IgD-negative memory B cell (primary cell): ENCODE results near the gene KRT34. TPM values are rescaled to one million over a fixed set of nuclear protein-coding genes. Genes with fewer than 3 reads are reported as not detected.
"Not testable (repeated sequence)": the region's sequence is repeated elsewhere in the genome, so short reads cannot be mapped to it uniquely, and the experiment has no call there.

Experiments used
- H3K27ac Mint-ChIP-seq, 3 donors: one replicate each; pipeline ENCODE4 v1.8.0; 2020 to 2022; ENCODE audit warnings: mild to moderate bottlenecking in 3 of 3, mixed read lengths in 3 of 3, moderate library complexity in 1 of 3
- H3K27me3 Mint-ChIP-seq: one replicate; pipeline ENCODE4 v1.8.0; 2021; ENCODE audit warnings: mixed read lengths
- H3K36me3 Mint-ChIP-seq: one replicate; pipeline ENCODE4 v1.8.0; 2020; ENCODE audit warnings: mild to moderate bottlenecking, mixed read lengths
- H3K4me1 Mint-ChIP-seq, 3 donors: one replicate each; pipeline ENCODE4 v1.8.0; 2020 to 2022; ENCODE audit warnings: mixed read lengths in 3 of 3, mild to moderate bottlenecking in 1 of 3
- H3K4me3 Mint-ChIP-seq, 4 donors: one replicate each; pipeline ENCODE4 v1.8.0; 2020 to 2022; ENCODE audit warnings: mild to moderate bottlenecking in 4 of 4, mixed read lengths in 4 of 4, moderate library complexity in 3 of 4
- H3K9me3 Mint-ChIP-seq, 3 donors: one replicate each; pipeline ENCODE4 v1.8.0; 2020 to 2021; ENCODE audit warnings: mixed read lengths in 3 of 3, mild to moderate bottlenecking in 1 of 3
- polyA plus RNA-seq: library from polyadenylated mRNA; unstranded; fragments of 300-500 nt; fragmentation: Illumina TruSeq; gene quantifications from one replicate; pipeline ENCODE4 v1.2.3, GENCODE V29; 2021

The KRT34 gene
- polyA plus RNA-seq: not detected

- peaks cover 3 to 16% (median 4%) of the 10 kb centered on the region in 3 donors for H3K9me3 Mint-ChIP-seq
- H3K27ac Mint-ChIP-seq, H3K36me3 Mint-ChIP-seq, H3K4me3 Mint-ChIP-seq, H3K4me1 Mint-ChIP-seq, H3K27me3 Mint-ChIP-seq: not testable (repeated sequence)
Observed at GRCh38 chr17:41381943-41382342, at the start of gene KRT34. KRT34 (minus strand) TSS chr17:41382306; CDS start chr17:41382246, 60 bp downstream.

- not testable (repeated sequence) for H3K36me3 Mint-ChIP-seq, H3K4me1 Mint-ChIP-seq, H3K27ac Mint-ChIP-seq, H3K27me3 Mint-ChIP-seq, H3K4me3 Mint-ChIP-seq, H3K9me3 Mint-ChIP-seq
Observed at GRCh38 chr17:41430376-41430775, 48.3 kb upstream of the KRT34 start.

GRCh38 chr17:41429667-41430066 lies 47.6 kb upstream of the KRT34 start:
- no peaks in the 10 kb centered on the region for H3K36me3 Mint-ChIP-seq
- peaks cover 3% of the 10 kb centered on the region for H3K27me3 Mint-ChIP-seq
- H3K27ac Mint-ChIP-seq: no peak overlapping the region
- no peak overlapping the region for H3K4me3 Mint-ChIP-seq
- H3K4me1 Mint-ChIP-seq: no peaks in the 10 kb centered on the region
- H3K9me3 Mint-ChIP-seq: no peaks in the 10 kb centered on the region

- H3K4me1 Mint-ChIP-seq: no peaks in the 10 kb centered on the region
- peaks cover 3% of the 10 kb centered on the region for H3K27me3 Mint-ChIP-seq
- no peak overlapping the region for H3K4me3 Mint-ChIP-seq
- H3K27ac Mint-ChIP-seq: no peak overlapping the region
- H3K9me3 Mint-ChIP-seq: no peaks in the 10 kb centered on the region
- H3K36me3 Mint-ChIP-seq: no peaks in the 10 kb centered on the region
Observed at GRCh38 chr17:41428591-41429291, 46.6 kb upstream of the KRT34 start.

- peaks cover 6% of the 10 kb centered on the region for H3K27me3 Mint-ChIP-seq
- no peaks in the 10 kb centered on the region for H3K36me3 Mint-ChIP-seq
- no peaks in the 10 kb centered on the region for H3K9me3 Mint-ChIP-seq
- no peaks in the 10 kb centered on the region for H3K4me1 Mint-ChIP-seq
- no peak within 1 kb of the TSS for H3K27ac Mint-ChIP-seq
- no peak within 1 kb of the TSS for H3K4me3 Mint-ChIP-seq
Observed at GRCh38 chr17:41424111-41424635, 42.1 kb upstream of the KRT34 start, which contains the start of gene KRT37. KRT37 (minus strand) TSS chr17:41424585; CDS start chr17:41424523, 62 bp downstream.

GRCh38 chr17:41422586-41422985 lies 40.5 kb upstream of the KRT34 start:
- H3K4me3 Mint-ChIP-seq, H3K27me3 Mint-ChIP-seq: not testable (repeated sequence)

GRCh38 chr17:41421617-41422016 lies 39.5 kb upstream of the KRT34 start:
- Mint-ChIP-seq H3K4me1 (peaks cover 0 to 10% (median 5%) of the 10 kb centered on the region in 3 donors), H3K27me3 (peaks cover 6% of the 10 kb centered on the region), H3K36me3 (no peaks in the 10 kb centered on the region), H3K27ac (no peak overlapping the region), H3K9me3 (no peaks in the 10 kb centered on the region), H3K4me3 (no peak overlapping the region)

More at GRCh38 chr17:41422586-41422985, 40.5 kb upstream of the KRT34 start:
- H3K36me3 Mint-ChIP-seq, H3K9me3 Mint-ChIP-seq, H3K4me1 Mint-ChIP-seq, H3K27ac Mint-ChIP-seq: not testable (repeated sequence)

- no peak overlapping the region for H3K4me3 Mint-ChIP-seq
- peaks cover 0 to 10% (median 5%) of the 10 kb centered on the region in 3 donors for H3K4me1 Mint-ChIP-seq
- H3K9me3 Mint-ChIP-seq: no peaks in the 10 kb centered on the region
- peaks cover 5% of the 10 kb centered on the region for H3K27me3 Mint-ChIP-seq
- no peak overlapping the region for H3K27ac Mint-ChIP-seq
- no peaks in the 10 kb centered on the region for H3K36me3 Mint-ChIP-seq
Observed at GRCh38 chr17:41421116-41421515, 39.0 kb upstream of the KRT34 start.

- H3K9me3 Mint-ChIP-seq: no peaks in the 10 kb centered on the region
- H3K27me3 Mint-ChIP-seq: peaks cover 4% of the 10 kb centered on the region
- peaks cover 0 to 10% (median 5%) of the 10 kb centered on the region in 3 donors for H3K4me1 Mint-ChIP-seq
- H3K4me3 Mint-ChIP-seq: no peak overlapping the region
- peak overlapping the region in 1 of 3 donors; percentile 42 for H3K27ac Mint-ChIP-seq
- H3K36me3 Mint-ChIP-seq: no peaks in the 10 kb centered on the region
Observed at GRCh38 chr17:41420134-41420533, 38.0 kb upstream of the KRT34 start.

- Mint-ChIP-seq H3K4me3 (no peak overlapping the region), H3K36me3 (no peaks in the 10 kb centered on the region), H3K27me3 (peaks cover 3% of the 10 kb centered on the region), H3K27ac (no peak overlapping the region), H3K9me3 (no peaks in the 10 kb centered on the region), H3K4me1 (peaks cover 0 to 10% (median 5%) of the 10 kb centered on the region in 3 donors)
Observed at GRCh38 chr17:41419716-41420115, 37.6 kb upstream of the KRT34 start.

- no peaks in the 10 kb centered on the region for H3K9me3 Mint-ChIP-seq
- H3K4me1 Mint-ChIP-seq: peaks cover 0 to 10% (median 5%) of the 10 kb centered on the region in 3 donors
- H3K27me3 Mint-ChIP-seq: peaks cover 2% of the 10 kb centered on the region
- H3K36me3 Mint-ChIP-seq: no peaks in the 10 kb centered on the region
- no peak overlapping the region for H3K27ac Mint-ChIP-seq
- no peak overlapping the region for H3K4me3 Mint-ChIP-seq
Observed at GRCh38 chr17:41418116-41418860, 36.2 kb upstream of the KRT34 start.

- Mint-ChIP-seq H3K4me3 (no peak overlapping the region), H3K36me3 (no peaks in the 10 kb centered on the region), H3K27me3 (peaks cover 2% of the 10 kb centered on the region), H3K4me1 (peaks cover 0 to 10% (median 5%) of the 10 kb centered on the region in 3 donors), H3K27ac (no peak overlapping the region), H3K9me3 (no peaks in the 10 kb centered on the region)
Observed at GRCh38 chr17:41417576-41418015, 35.5 kb upstream of the KRT34 start.

- Mint-ChIP-seq H3K27ac (no peak overlapping the region), H3K4me3 (no peak overlapping the region), H3K27me3 (peaks cover 2% of the 10 kb centered on the region), H3K9me3 (no peaks in the 10 kb centered on the region), H3K4me1 (peaks cover 0 to 10% (median 5%) of the 10 kb centered on the region in 3 donors), H3K36me3 (no peaks in the 10 kb centered on the region)
Observed at GRCh38 chr17:41417127-41417526, 35.0 kb upstream of the KRT34 start.

- Mint-ChIP-seq H3K9me3 (no peaks in the 10 kb centered on the region), H3K27me3 (peaks cover 2% of the 10 kb centered on the region), H3K36me3 (no peaks in the 10 kb centered on the region), H3K4me3 (peak overlapping the region in 1 of 4 donors; percentile 14), H3K4me1 (peaks cover 0 to 10% (median 5%) of the 10 kb centered on the region in 3 donors), H3K27ac (no peak overlapping the region)
Observed at GRCh38 chr17:41416479-41416878, 34.4 kb upstream of the KRT34 start.

- H3K36me3 Mint-ChIP-seq: no peaks in the 10 kb centered on the region
- no peak overlapping the region for H3K4me3 Mint-ChIP-seq
- no peaks in the 10 kb centered on the region for H3K9me3 Mint-ChIP-seq
- H3K4me1 Mint-ChIP-seq: peaks cover 0 to 10% (median 5%) of the 10 kb centered on the region in 3 donors
- H3K27ac Mint-ChIP-seq: no peak overlapping the region
- no peaks in the 10 kb centered on the region for H3K27me3 Mint-ChIP-seq
Observed at GRCh38 chr17:41415833-41416335, 33.8 kb upstream of the KRT34 start.
